H1 (cell line): ENCODE measurements around the gene ADGRF1. TPM values are rescaled to one million over a fixed set of nuclear protein-coding genes. Genes with fewer than 3 reads are reported as not detected.

Experiments used
- CHD7 ChIP-seq: fragments of 300-600 bp; sonication (generic); IDR thresholded peaks from 2 replicates; pipeline ENCODE4 v1.7.1; 2012; ENCODE audit warnings: low read length, moderate library complexity, mild to moderate bottlenecking, inconsistent platforms; ENCODE audit not compliant: insufficient replicate concordance
- JUN ChIP-seq: IDR thresholded peaks from 2 replicates; pipeline ENCODE4 v1.6.1; 2011; ENCODE audit warnings: low read depth, mild to moderate bottlenecking, improper control_type of control experiment, low read length
- SIX5 ChIP-seq: IDR thresholded peaks from 2 replicates; pipeline ENCODE4 v1.6.1; 2011; ENCODE audit warnings: mild to moderate bottlenecking, low read depth, low read length
- YY1 ChIP-seq: IDR thresholded peaks from 2 replicates; pipeline ENCODE4 v1.6.1; 2011; ENCODE audit warnings: low read depth, mild to moderate bottlenecking, low read length
- polyA plus RNA-seq, 7 experiments: library from polyadenylated mRNA; depleted of rRNA in 3 of 7; stranded (reverse) in 5 of 7; unstranded in 2 of 7; fragments of >200 nt in 5 of 7; fragments of 200-250 nt in 2 of 7; gene quantifications; 1 replicate in 5 of 7; 2 replicates in 1 of 7; 4 replicates in 1 of 7; pipeline versions ENCODE4 v1.2.1 to v1.2.3, GENCODE V29; 2011 to 2013; ENCODE audit warnings: missing spikeins in 2 of 7, mixed read lengths in 2 of 7
- total RNA-seq: library from RNA; stranded (reverse); fragmentation: NEBNext Ultra II Directional; extraction: Animal tissue kit (Norgen Biotek cat#: 25700); gene quantifications from 2 replicates; pipeline ENCODE4 v1.2.1, GENCODE V29; 2021

Gene ADGRF1
- total and polyA plus RNA-seq, 2 of the 8 experiments (the other 6 are each of a cell fraction or from before 2014, with no cell fraction given) = not detected

GRCh38 chr6:46948699-46949098 is 93.4 kb downstream of the ADGRF1 start (continued):
- TF ChIP-seq CHD7 = no peak
- TF ChIP-seq JUN = no peak
- no peak for TF ChIP-seq YY1
- no peak for TF ChIP-seq SIX5
